Measurements from ENCODE around the gene SLC66A2.
A peak's percentile ranks its signal among the peaks of the same experiment; 100 is the strongest.

SLC66A2 gene

GRCh38 chr18:79949697-79950487 is 1.6 kb downstream of the SLC66A2 start:
- peak; percentile 59 for DNase-seq

GRCh38 chr18:79948719-79949411 is 2.6 kb downstream of the SLC66A2 start:
- no peak for DNase-seq

- no peak for DNase-seq
Observed at GRCh38 chr18:79947881-79948610, 3.4 kb downstream of the SLC66A2 start.

GRCh38 chr18:79947054-79947755 is 4.2 kb downstream of the SLC66A2 start:
- DNase-seq, result no peak

GRCh38 chr18:79945118-79946042 is 6.1 kb downstream of the SLC66A2 start:
- no peak for DNase-seq

- no peak for DNase-seq
Observed at GRCh38 chr18:79944746-79945117, 6.7 kb downstream of the SLC66A2 start.

- DNase-seq, result no peak
Observed at GRCh38 chr18:79944126-79944731, 7.2 kb downstream of the SLC66A2 start.

- DNase-seq, result no peak
Observed at GRCh38 chr18:79943608-79944125, 7.8 kb downstream of the SLC66A2 start.

GRCh38 chr18:79942786-79943607 is 8.5 kb downstream of the SLC66A2 start:
- no peak for DNase-seq

GRCh38 chr18:79942211-79942610 is 9.2 kb downstream of the SLC66A2 start:
- DNase-seq, result no peak

GRCh38 chr18:79941473-79942119 is 9.9 kb downstream of the SLC66A2 start:
- DNase-seq, result no peak

- no peak for DNase-seq
Observed at GRCh38 chr18:79940814-79941472, 10.5 kb downstream of the SLC66A2 start.

GRCh38 chr18:79940126-79940813 is 11.2 kb downstream of the SLC66A2 start:
- no peak for DNase-seq

- DNase-seq, result no peak
Observed at GRCh38 chr18:79939096-79939495, 12.4 kb downstream of the SLC66A2 start.

- no peak for DNase-seq
Observed at GRCh38 chr18:79938196-79938595, 13.3 kb downstream of the SLC66A2 start.

GRCh38 chr18:79937103-79937860 is 14.2 kb downstream of the SLC66A2 start:
- no peak for DNase-seq

- no peak for DNase-seq
Observed at GRCh38 chr18:79936641-79937040, 14.8 kb downstream of the SLC66A2 start.

- no peak for DNase-seq
Observed at GRCh38 chr18:79935925-79936324, 15.5 kb downstream of the SLC66A2 start.

Measured in CD4-positive, alpha-beta T cell treated with Interferon gamma for 1 hour (primary cell).